Middle frontal gyrus (tissue), 1 donor: ENCODE results near the gene TMEM170A.

Experiments
- DNase-seq: peaks from one replicate; pipeline ENCODE4 v3.0.0-alpha.2; 2015; ENCODE audit warnings: low spot score; ENCODE audit errors: extremely low spot score

Gene TMEM170A

DNA sequence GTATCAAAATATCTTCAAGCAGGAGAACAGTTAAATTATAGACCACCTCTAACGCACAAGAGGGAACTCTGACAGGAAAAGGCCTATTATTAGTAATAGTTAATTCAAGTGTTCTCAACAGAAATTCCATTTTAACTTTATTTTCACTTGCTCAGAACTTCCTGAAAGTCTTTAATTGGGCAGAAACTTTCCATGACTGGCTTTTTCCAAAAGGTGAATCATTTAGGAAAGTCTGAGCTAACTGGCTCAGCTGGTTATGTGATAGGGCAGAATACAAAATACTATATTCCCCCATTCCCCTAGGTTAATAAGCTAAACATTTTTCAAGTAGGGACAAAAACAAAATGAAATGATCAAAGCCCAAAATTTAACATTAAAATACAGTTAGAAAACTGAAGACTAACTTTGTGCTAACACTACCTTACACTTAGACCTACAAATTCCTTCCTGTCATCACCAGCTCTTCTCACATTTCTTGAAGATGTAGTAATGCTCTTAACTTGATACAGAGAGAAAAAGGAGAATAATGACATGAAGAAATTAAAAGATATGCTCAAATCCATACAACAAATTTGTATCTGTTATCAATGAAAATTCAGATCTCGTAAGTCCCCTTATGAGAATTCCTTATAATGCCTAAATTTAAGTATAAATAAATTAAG is 62.2 kb downstream of the TMEM170A start:
- no peak for DNase-seq

GRCh38 chr16:75401691-75402090 is 62.8 kb downstream of the TMEM170A start:
- no peak for DNase-seq

- no peak for DNase-seq
Measured at GRCh38 chr16:75398333-75398732, 66.2 kb downstream of the TMEM170A start.

DNA sequence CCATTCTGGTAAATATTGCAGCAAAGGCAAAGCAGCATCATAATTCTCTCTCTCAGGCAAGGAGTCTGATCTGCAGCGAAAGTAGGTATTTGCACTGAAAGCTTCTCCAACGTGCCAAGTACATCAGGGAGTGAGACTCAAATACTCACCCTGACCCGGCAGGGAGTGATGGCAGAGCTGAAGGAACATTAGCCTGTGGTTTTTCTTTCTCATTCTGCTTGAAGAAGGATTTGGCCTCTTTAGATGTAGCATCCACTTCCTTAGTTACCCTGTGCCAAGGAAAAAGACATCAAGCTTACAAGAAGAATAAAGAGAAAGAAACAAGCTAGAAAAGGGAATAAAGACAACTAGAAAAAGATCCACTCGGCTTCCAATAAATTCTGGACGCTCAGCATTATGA is 69.5 kb downstream of the TMEM170A start:
- no peak for DNase-seq
